ENCODE results near the gene SMIM10L2A.
"Not testable (repeated sequence)": the region's sequence is repeated elsewhere in the genome, so short reads cannot be mapped to it uniquely, and the experiment has no call there.

SMIM10L2A gene

DNA sequence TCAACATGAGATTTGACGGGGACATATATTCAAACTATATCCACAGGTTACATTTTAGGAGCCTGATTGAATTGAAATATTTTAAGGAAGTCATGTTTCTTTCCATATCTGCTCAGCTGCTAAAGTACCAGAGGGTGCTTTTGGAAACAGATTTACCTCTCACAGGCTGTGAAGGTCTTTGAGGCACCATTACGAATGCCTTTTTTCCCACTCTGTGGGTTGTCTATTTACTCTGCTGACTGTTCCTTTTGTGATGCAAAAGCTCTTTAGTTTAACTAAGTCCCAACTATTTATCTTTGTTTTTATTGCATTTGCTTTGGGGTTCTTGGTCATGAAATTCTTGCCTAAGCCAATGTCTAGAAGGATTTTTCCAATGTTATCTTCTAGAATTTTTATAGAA, 40.0 kb downstream of the SMIM10L2A start:
- not testable (repeated sequence) for DNase-seq

DNA sequence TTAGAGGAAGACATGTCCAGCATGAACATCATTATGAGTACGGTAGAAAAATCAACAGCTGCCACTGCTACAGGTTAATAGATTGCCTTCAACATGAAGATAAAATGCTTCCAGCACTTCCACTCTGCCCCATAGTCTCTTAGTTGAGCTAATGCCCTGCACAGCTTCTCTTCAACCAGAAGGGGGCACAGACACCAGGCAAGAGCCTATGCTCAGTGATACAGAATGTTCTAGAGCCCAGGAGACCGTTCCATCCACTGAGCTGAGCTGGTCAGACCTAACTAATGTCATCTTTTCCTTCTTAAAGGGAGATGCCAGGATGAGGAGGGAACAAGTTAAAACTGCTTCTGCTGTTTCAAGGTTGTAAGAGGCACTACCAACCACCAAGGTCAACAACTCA, 42.2 kb downstream of the SMIM10L2A start:
- DNase-seq, result no peak

DNA sequence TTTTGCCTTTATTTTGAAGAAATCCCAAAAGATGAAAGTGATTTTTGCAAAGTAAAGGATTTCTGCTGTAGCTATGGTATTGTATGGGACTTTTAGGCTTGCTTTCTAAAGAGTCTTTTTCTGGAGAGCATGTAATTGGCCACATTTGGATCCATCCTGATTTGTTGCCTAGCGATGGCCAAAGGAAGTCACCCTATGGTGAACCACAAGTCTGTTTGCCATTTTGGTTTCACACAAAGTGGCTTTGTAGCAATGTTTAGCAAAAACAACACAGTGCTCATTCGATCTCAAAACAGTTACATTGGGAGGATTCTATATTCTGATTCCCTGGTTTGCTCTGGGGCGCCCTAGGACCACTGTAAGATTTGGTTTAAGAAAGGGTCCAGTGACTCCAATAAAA, 54.6 kb downstream of the SMIM10L2A start:
- no peak for DNase-seq

DNA sequence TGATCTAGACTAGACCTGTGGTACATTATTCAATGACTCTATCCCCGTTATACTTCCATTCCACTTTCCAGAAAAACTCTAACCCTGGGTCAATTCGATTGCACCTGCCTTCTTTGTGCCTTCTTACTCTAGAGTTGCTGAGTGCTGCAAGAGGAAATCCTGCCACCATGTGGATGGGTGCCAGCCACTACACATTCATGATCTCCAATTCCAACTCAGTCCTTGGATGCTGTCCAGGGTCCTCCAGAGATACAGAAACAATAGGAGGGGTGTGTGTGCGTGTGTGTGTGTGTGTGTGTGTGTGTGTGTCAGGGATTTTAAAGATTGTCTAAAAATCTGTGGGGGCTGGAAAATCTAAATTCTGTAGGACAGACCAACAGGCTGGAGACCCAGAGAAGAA, 55.8 kb downstream of the SMIM10L2A start:
- DNase-seq, result peak; percentile 39

Data from activated naive CD4-positive, alpha-beta T cell treated with Interleukin-2 at 50 U/mL for 16 hours (primary cell).